CD4-positive, CD25-positive, alpha-beta regulatory T cell (primary cell): ENCODE results near the gene HTR2A. TPM values are rescaled to one million over a fixed set of nuclear protein-coding genes. Genes with fewer than 3 reads are reported as not detected.

Experiments used
- ATAC-seq, 2 donors: fragments of 150-1000 bp; cut with Tn5 transposase; one replicate each; pipeline ENCODE4 v1.10.0; 2021; ENCODE audit warnings: low read depth in 2 of 2, moderate number of reproducible peaks in 2 of 2, moderate library complexity in 1 of 2
- DNase-seq, 3 donors: peaks; one replicate each; pipeline versions ENCODE4 v3.0.0 to v3.0.0-alpha.2; 2012 to 2022; ENCODE audit warnings: mixed read lengths in 1 of 3
- H3K27ac ChIP-seq: one replicate; pipeline ENCODE4 v1.7.0; 2013; ENCODE audit warnings: mild to moderate bottlenecking, low read length; ENCODE audit not compliant: insufficient read depth, poor library complexity, severe bottlenecking
- H3K27me3 ChIP-seq: one replicate; pipeline ENCODE4 v1.7.0; 2013; ENCODE audit warnings: low read length; ENCODE audit not compliant: control insufficient read depth, insufficient read depth
- H3K36me3 ChIP-seq: one replicate; pipeline ENCODE4 v1.7.0; 2013; ENCODE audit warnings: mild to moderate bottlenecking, low read length, moderate library complexity; ENCODE audit not compliant: control insufficient read depth, insufficient read depth
- H3K4me1 ChIP-seq: 2 replicates; pipeline ENCODE4 v1.7.0; 2013; ENCODE audit warnings: mild to moderate bottlenecking, low read length; ENCODE audit not compliant: insufficient read depth, control insufficient read depth, poor library complexity, severe bottlenecking
- H3K4me3 ChIP-seq: one replicate; pipeline ENCODE4 v1.7.0; 2013; ENCODE audit warnings: low read depth, mild to moderate bottlenecking, low read length, moderate library complexity
- H3K9me3 ChIP-seq, 2 experiments: 1 replicate in 1 of 2; 2 replicates in 1 of 2; pipeline ENCODE4 v1.7.0; 2013; ENCODE audit warnings: low read length in 2 of 2, mild to moderate bottlenecking in 1 of 2, moderate library complexity in 1 of 2; ENCODE audit not compliant: control insufficient read depth in 2 of 2
- H3K27ac Mint-ChIP-seq, 3 donors: one replicate each; pipeline ENCODE4 v1.8.0; 2020 to 2022; ENCODE audit warnings: mild to moderate bottlenecking in 3 of 3, mixed read lengths in 3 of 3, moderate library complexity in 2 of 3
- H3K27me3 Mint-ChIP-seq: one replicate; pipeline ENCODE4 v1.8.0; 2022; ENCODE audit warnings: mild to moderate bottlenecking, mixed read lengths
- H3K36me3 Mint-ChIP-seq: one replicate; pipeline ENCODE4 v1.8.0; 2020; ENCODE audit warnings: mixed read lengths
- H3K4me1 Mint-ChIP-seq, 4 donors: one replicate each; pipeline ENCODE4 v1.8.0; 2020 to 2022; ENCODE audit warnings: mixed read lengths in 4 of 4, mild to moderate bottlenecking in 1 of 4
- H3K4me3 Mint-ChIP-seq, 4 donors: one replicate each; pipeline ENCODE4 v1.8.0; 2020 to 2022; ENCODE audit warnings: mild to moderate bottlenecking in 4 of 4, mixed read lengths in 4 of 4, moderate library complexity in 3 of 4
- H3K9me3 Mint-ChIP-seq, 7 donors: one replicate each; pipeline ENCODE4 v1.8.0; 2020 to 2022; ENCODE audit warnings: mixed read lengths in 7 of 7, mild to moderate bottlenecking in 3 of 7, moderate library complexity in 2 of 7
- polyA plus RNA-seq, 4 donors: library from polyadenylated mRNA; unstranded; fragments of 300-500 nt; fragmentation: Illumina TruSeq; gene quantifications; one replicate each; pipeline ENCODE4 v1.2.3, GENCODE V29; 2021
- total RNA-seq: library from RNA; stranded (reverse); gene quantifications from one replicate; pipeline ENCODE4 v1.2.3, GENCODE V29; 2022

The HTR2A gene
- total and polyA plus RNA-seq, 5 donors from 2014 or later: not detected

- Histone ChIP-seq H3K4me1 (peaks cover 10% of the 10 kb centered on the region), H3K4me3 (no peak overlapping the region), H3K36me3 (no peaks in the 10 kb centered on the region)
Observed at GRCh38 chr13:46894568-46894967, 2.3 kb downstream of the HTR2A start.

GRCh38 chr13:46893798-46894560, 2.9 kb downstream of the HTR2A start:
- no peak overlapping the region for H3K27ac Mint-ChIP-seq
- H3K36me3 Mint-ChIP-seq: no peaks in the 10 kb centered on the region

More at GRCh38 chr13:46894568-46894967, 2.3 kb downstream of the HTR2A start:
- Histone ChIP-seq H3K27ac (no peak overlapping the region), H3K9me3 (no peaks in the 10 kb centered on the region), H3K27me3 (peaks cover 24% of the 10 kb centered on the region)
- ATAC-seq (no peak), DNase-seq (no peak)
- H3K27me3 Mint-ChIP-seq: peaks cover 63% of the 10 kb centered on the region
- no peak overlapping the region for H3K27ac Mint-ChIP-seq
- H3K9me3 Mint-ChIP-seq: peaks cover 0 to 1% (median 0%) of the 10 kb centered on the region in 7 donors
- peak overlapping the region in 2 of 4 donors; percentile 32 to 68 for H3K4me3 Mint-ChIP-seq
- peaks cover 0 to 22% (median 10%) of the 10 kb centered on the region in 4 donors for H3K4me1 Mint-ChIP-seq
- H3K36me3 Mint-ChIP-seq: no peaks in the 10 kb centered on the region

GRCh38 chr13:46893221-46893740, 3.6 kb downstream of the HTR2A start:
- Histone ChIP-seq H3K9me3 (no peaks in the 10 kb centered on the region), H3K4me1 (peaks cover 10% of the 10 kb centered on the region), H3K4me3 (peak overlapping the region; percentile 45), H3K36me3 (no peaks in the 10 kb centered on the region), H3K27ac (no peak overlapping the region), H3K27me3 (peaks cover 24% of the 10 kb centered on the region)
- H3K4me1 Mint-ChIP-seq: peaks cover 0 to 22% (median 10%) of the 10 kb centered on the region in 4 donors
- H3K27me3 Mint-ChIP-seq: peaks cover 66% of the 10 kb centered on the region
- H3K9me3 Mint-ChIP-seq: no peaks in the 10 kb centered on the region
- DNase-seq (no peak), ATAC-seq (no peak)
- H3K36me3 Mint-ChIP-seq: no peaks in the 10 kb centered on the region
- no peak overlapping the region for H3K27ac Mint-ChIP-seq
- peak overlapping the region in 2 of 4 donors; percentile 70 to 73 for H3K4me3 Mint-ChIP-seq

More at GRCh38 chr13:46893798-46894560, 2.9 kb downstream of the HTR2A start:
- peak; percentile 66 to 69 for ATAC-seq
- Mint-ChIP-seq H3K9me3 (peaks cover 0 to 1% (median 0%) of the 10 kb centered on the region in 7 donors), H3K4me3 (peak overlapping the region in 3 of 4 donors; percentile 59 to 73 (median 70)), H3K27me3 (peaks cover 68% of the 10 kb centered on the region), H3K4me1 (peaks cover 0 to 22% (median 10%) of the 10 kb centered on the region in 4 donors)
- H3K27ac ChIP-seq: no peak overlapping the region
- peaks cover 10% of the 10 kb centered on the region for H3K4me1 ChIP-seq
- DNase-seq: peak; percentile 15 to 50 (median 43)
- no peaks in the 10 kb centered on the region for H3K9me3 ChIP-seq
- H3K27me3 ChIP-seq: peaks cover 24% of the 10 kb centered on the region
- peak overlapping the region; percentile 45 for H3K4me3 ChIP-seq
- no peaks in the 10 kb centered on the region for H3K36me3 ChIP-seq

DNA sequence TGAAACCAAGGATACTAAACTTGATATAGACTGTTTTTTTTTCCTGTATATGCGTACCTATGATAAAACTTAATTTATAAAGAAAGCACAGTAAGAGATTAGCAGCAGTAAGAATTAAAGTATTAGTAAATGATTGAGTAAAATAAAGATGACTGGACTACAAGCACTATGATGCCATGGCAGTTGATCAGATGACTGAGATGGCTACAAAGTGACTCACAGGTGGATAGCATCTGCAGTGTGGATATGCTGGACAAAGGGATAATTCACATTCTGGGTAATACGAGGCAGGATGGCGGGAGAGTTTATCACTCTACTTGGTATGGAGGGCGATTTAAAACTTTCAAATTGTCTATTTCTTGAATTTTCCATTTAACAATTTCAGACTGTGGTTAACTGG, 11.8 kb downstream of the HTR2A start:
- H3K4me1 Mint-ChIP-seq: no peaks in the 10 kb centered on the region
- DNase-seq (no peak), ATAC-seq (no peak)
- Histone ChIP-seq H3K36me3 (no peaks in the 10 kb centered on the region), H3K4me3 (no peak overlapping the region), H3K4me1 (no peaks in the 10 kb centered on the region), H3K9me3 (no peaks in the 10 kb centered on the region), H3K27ac (no peak overlapping the region), H3K27me3 (peaks cover 9% of the 10 kb centered on the region)
- H3K4me3 Mint-ChIP-seq: no peak overlapping the region
- H3K27me3 Mint-ChIP-seq: peaks cover 14% of the 10 kb centered on the region
- no peaks in the 10 kb centered on the region for H3K36me3 Mint-ChIP-seq
- H3K27ac Mint-ChIP-seq: no peak overlapping the region
- H3K9me3 Mint-ChIP-seq: peaks cover 0 to 3% (median 0%) of the 10 kb centered on the region in 7 donors

GRCh38 chr13:46884531-46884930, 12.3 kb downstream of the HTR2A start:
- Mint-ChIP-seq H3K9me3 (peaks cover 0 to 3% (median 0%) of the 10 kb centered on the region in 7 donors), H3K4me1 (no peaks in the 10 kb centered on the region), H3K4me3 (no peak overlapping the region), H3K27ac (no peak overlapping the region), H3K27me3 (peaks cover 10% of the 10 kb centered on the region), H3K36me3 (no peaks in the 10 kb centered on the region)
- ATAC-seq: no peak
- H3K27ac ChIP-seq: no peak overlapping the region
- no peaks in the 10 kb centered on the region for H3K4me1 ChIP-seq
- DNase-seq: no peak
- H3K36me3 ChIP-seq: no peaks in the 10 kb centered on the region
- H3K9me3 ChIP-seq: no peaks in the 10 kb centered on the region
- H3K27me3 ChIP-seq: peaks cover 9% of the 10 kb centered on the region
- H3K4me3 ChIP-seq: no peak overlapping the region

GRCh38 chr13:46881621-46882020, 15.2 kb downstream of the HTR2A start:
- no peak for ATAC-seq
- Histone ChIP-seq H3K4me3 (no peak overlapping the region), H3K4me1 (no peaks in the 10 kb centered on the region), H3K27me3 (peaks cover 6% of the 10 kb centered on the region), H3K27ac (no peak overlapping the region), H3K9me3 (no peaks in the 10 kb centered on the region), H3K36me3 (no peaks in the 10 kb centered on the region)
- peaks cover 14% of the 10 kb centered on the region for H3K27me3 Mint-ChIP-seq
- no peaks in the 10 kb centered on the region for H3K36me3 Mint-ChIP-seq
- peaks cover 0 to 3% (median 0%) of the 10 kb centered on the region in 7 donors for H3K9me3 Mint-ChIP-seq
- no peak overlapping the region for H3K4me3 Mint-ChIP-seq
- DNase-seq: no peak
- no peak overlapping the region for H3K27ac Mint-ChIP-seq
- no peaks in the 10 kb centered on the region for H3K4me1 Mint-ChIP-seq

DNA sequence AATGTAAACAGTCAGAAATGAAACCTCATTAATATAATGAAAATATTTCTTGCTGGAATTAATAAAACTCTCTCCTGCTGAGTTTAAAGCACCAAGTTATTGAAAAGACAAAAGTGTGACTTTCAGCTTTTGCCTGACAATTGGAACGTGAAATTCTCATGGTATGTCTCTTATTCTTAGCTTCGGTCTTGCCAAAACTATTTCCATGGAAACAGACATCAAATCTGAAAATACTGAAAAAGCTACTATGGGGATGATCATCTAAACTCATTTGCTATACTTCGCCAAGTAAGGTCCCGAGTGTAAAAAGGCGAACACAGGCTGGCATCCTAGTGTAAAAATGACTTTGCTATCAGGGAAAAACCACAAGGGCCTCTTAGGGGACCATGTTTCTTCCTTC, 22.8 kb downstream of the HTR2A start:
- Histone ChIP-seq H3K36me3 (no peaks in the 10 kb centered on the region), H3K27me3 (peaks cover 9% of the 10 kb centered on the region), H3K27ac (no peak overlapping the region), H3K4me1 (no peaks in the 10 kb centered on the region), H3K9me3 (no peaks in the 10 kb centered on the region), H3K4me3 (no peak overlapping the region)
- Mint-ChIP-seq H3K27me3 (peaks cover 25% of the 10 kb centered on the region), H3K4me1 (no peaks in the 10 kb centered on the region), H3K36me3 (no peaks in the 10 kb centered on the region), H3K9me3 (no peaks in the 10 kb centered on the region), H3K4me3 (no peak overlapping the region), H3K27ac (no peak overlapping the region)
- no peak for ATAC-seq
- DNase-seq: no peak
